ENCODE measurements around the gene SERPING1.

SERPING1 gene

GRCh38 chr11:57614234-57614772 is 16.8 kb downstream of the SERPING1 start:
- no peak overlapping the region for H3K18ac ChIP-seq (ENCODE audit: low read length)
- no peak overlapping the region for H2BK5ac ChIP-seq (ENCODE audit: low read length)
- H3K4me2 ChIP-seq (ENCODE audit: insufficient read depth, low read length, poor library complexity, severe bottlenecking), result no peak overlapping the region
- H3K14ac ChIP-seq (ENCODE audit: low read length), result no peak overlapping the region
- H3K9me3 ChIP-seq (replicated peaks in 1 of 2; ENCODE audit: control insufficient read depth in 2 of 2, insufficient read depth in 1 of 2, low read depth in 1 of 2, low read length in 2 of 2), result peaks cover 2 to 8% of the 10 kb centered on the region in 2 donors
- no peak overlapping the region for H3K27ac ChIP-seq (replicated peaks; ENCODE audit: low read length)
- no peak overlapping the region for H2BK120ac ChIP-seq (ENCODE audit: low read depth, low read length)
- no peaks in the 10 kb centered on the region for H3K27me3 ChIP-seq (ENCODE audit: control insufficient read depth in 3 of 3, insufficient read depth in 3 of 3, low read depth in 1 of 3, low read length in 3 of 3)
- no peak overlapping the region for H3K23ac ChIP-seq (ENCODE audit: low read depth, low read length, poor library complexity)
- peaks cover 13 to 66% of the 10 kb centered on the region in 2 donors for H3K36me3 ChIP-seq (replicated peaks in 1 of 2; ENCODE audit: control insufficient read depth in 2 of 2, insufficient read depth in 2 of 2, low read length in 2 of 2)
- no peak overlapping the region for H3K9ac ChIP-seq (ENCODE audit: low read depth, low read length, poor library complexity)
- H3K4me3 ChIP-seq (ENCODE audit: low read length in 2 of 2), result no peak overlapping the region
- no peak overlapping the region for H2BK15ac ChIP-seq (ENCODE audit: low read length)
- H2AK5ac ChIP-seq (ENCODE audit: low read depth, low read length), result no peak overlapping the region
- no CpG with 5 or more reads among the region's 10 CpGs for WGBS, 2 donors (ENCODE audit: extremely low coverage in 2 of 2, insufficient read length in 2 of 2, insufficient replicate concordance in 1 of 2)
- H2BK12ac ChIP-seq (ENCODE audit: low read length), result no peak overlapping the region
- H3K4me1 ChIP-seq (ENCODE audit: control insufficient read depth in 2 of 2, insufficient read depth in 1 of 2, low read depth in 1 of 2, low read length in 2 of 2), result peaks cover 0 to 1% of the 10 kb centered on the region in 2 donors
- no peak overlapping the region for H2AFZ ChIP-seq (ENCODE audit: low read length)
- H4K8ac ChIP-seq (ENCODE audit: low read depth, low read length), result no peak overlapping the region
- no peak overlapping the region for H4K91ac ChIP-seq (ENCODE audit: low read depth, low read length, poor library complexity)
- DNase-seq (ENCODE audit: low spot score), result no peak
- no peak overlapping the region for H3K4ac ChIP-seq (ENCODE audit: low read length)
- no peaks in the 10 kb centered on the region for H3K79me1 ChIP-seq (ENCODE audit: low read depth, low read length)

GRCh38 chr11:57615308-57615707 is 17.8 kb downstream of the SERPING1 start:
- Histone ChIP-seq H2AFZ (ENCODE audit: low read length) (no peak overlapping the region), H4K91ac (ENCODE audit: low read depth, low read length, poor library complexity) (no peak overlapping the region), H4K8ac (ENCODE audit: low read depth, low read length) (no peak overlapping the region), H3K23ac (ENCODE audit: low read depth, low read length, poor library complexity) (no peak overlapping the region), H3K9me3 (replicated peaks in 1 of 2; ENCODE audit: control insufficient read depth in 2 of 2, insufficient read depth in 1 of 2, low read depth in 1 of 2, low read length in 2 of 2) (peaks cover 6 to 18% of the 10 kb centered on the region in 2 donors), H3K27me3 (ENCODE audit: control insufficient read depth in 3 of 3, insufficient read depth in 3 of 3, low read depth in 1 of 3, low read length in 3 of 3) (no peaks in the 10 kb centered on the region), H3K27ac (replicated peaks; ENCODE audit: low read length) (no peak overlapping the region), H2BK15ac (ENCODE audit: low read length) (no peak overlapping the region), H3K4me1 (ENCODE audit: control insufficient read depth in 2 of 2, insufficient read depth in 1 of 2, low read depth in 1 of 2, low read length in 2 of 2) (peaks cover 0 to 1% of the 10 kb centered on the region in 2 donors), H2BK12ac (ENCODE audit: low read length) (no peak overlapping the region), H3K18ac (ENCODE audit: low read length) (no peak overlapping the region), H3K79me1 (ENCODE audit: low read depth, low read length) (no peaks in the 10 kb centered on the region), H3K4me2 (ENCODE audit: insufficient read depth, low read length, poor library complexity, severe bottlenecking) (no peak overlapping the region), H2BK5ac (ENCODE audit: low read length) (no peak overlapping the region), H3K9ac (ENCODE audit: low read depth, low read length, poor library complexity) (no peak overlapping the region), H3K4ac (ENCODE audit: low read length) (no peak overlapping the region), H2BK120ac (ENCODE audit: low read depth, low read length) (no peak overlapping the region), H3K36me3 (replicated peaks in 1 of 2; ENCODE audit: control insufficient read depth in 2 of 2, insufficient read depth in 2 of 2, low read length in 2 of 2) (peaks cover 14 to 57% of the 10 kb centered on the region in 2 donors), H3K4me3 (ENCODE audit: low read length in 2 of 2) (no peak overlapping the region), H3K14ac (ENCODE audit: low read length) (no peak overlapping the region), H2AK5ac (ENCODE audit: low read depth, low read length) (no peak overlapping the region)
- no peak for DNase-seq (ENCODE audit: low spot score)
- no CpG with 5 or more reads among the region's 1 CpG for WGBS, 2 donors (ENCODE audit: extremely low coverage in 2 of 2, insufficient read length in 2 of 2, insufficient replicate concordance in 1 of 2)

GRCh38 chr11:57616595-57616994 is 19.1 kb downstream of the SERPING1 start:
- Histone ChIP-seq H4K8ac (ENCODE audit: low read depth, low read length) (no peak overlapping the region), H2BK15ac (ENCODE audit: low read length) (no peak overlapping the region), H2BK12ac (ENCODE audit: low read length) (no peak overlapping the region), H3K4me2 (ENCODE audit: insufficient read depth, low read length, poor library complexity, severe bottlenecking) (no peak overlapping the region), H3K4me3 (ENCODE audit: low read length in 2 of 2) (no peak overlapping the region), H3K4ac (ENCODE audit: low read length) (no peak overlapping the region), H2BK5ac (ENCODE audit: low read length) (no peak overlapping the region), H3K27me3 (ENCODE audit: control insufficient read depth in 3 of 3, insufficient read depth in 3 of 3, low read depth in 1 of 3, low read length in 3 of 3) (no peaks in the 10 kb centered on the region), H3K79me1 (ENCODE audit: low read depth, low read length) (no peaks in the 10 kb centered on the region), H3K4me1 (ENCODE audit: control insufficient read depth in 2 of 2, insufficient read depth in 1 of 2, low read depth in 1 of 2, low read length in 2 of 2) (peaks cover 0 to 1% of the 10 kb centered on the region in 2 donors), H3K36me3 (replicated peaks in 1 of 2; ENCODE audit: control insufficient read depth in 2 of 2, insufficient read depth in 2 of 2, low read length in 2 of 2) (peaks cover 10 to 48% of the 10 kb centered on the region in 2 donors), H3K14ac (ENCODE audit: low read length) (no peak overlapping the region), H3K27ac (replicated peaks; ENCODE audit: low read length) (no peak overlapping the region), H3K9me3 (replicated peaks in 1 of 2; ENCODE audit: control insufficient read depth in 2 of 2, insufficient read depth in 1 of 2, low read depth in 1 of 2, low read length in 2 of 2) (peaks cover 6 to 28% of the 10 kb centered on the region in 2 donors), H2BK120ac (ENCODE audit: low read depth, low read length) (no peak overlapping the region), H3K9ac (ENCODE audit: low read depth, low read length, poor library complexity) (no peak overlapping the region), H3K23ac (ENCODE audit: low read depth, low read length, poor library complexity) (no peak overlapping the region), H2AFZ (ENCODE audit: low read length) (no peak overlapping the region), H4K91ac (ENCODE audit: low read depth, low read length, poor library complexity) (no peak overlapping the region), H2AK5ac (ENCODE audit: low read depth, low read length) (no peak overlapping the region), H3K18ac (ENCODE audit: low read length) (no peak overlapping the region)
- no CpG with 5 or more reads among the region's 3 CpGs for WGBS, 2 donors (ENCODE audit: extremely low coverage in 2 of 2, insufficient read length in 2 of 2, insufficient replicate concordance in 1 of 2)
- DNase-seq (ENCODE audit: low spot score), result no peak

- no peak overlapping the region for H2BK12ac ChIP-seq (ENCODE audit: low read length)
- no peak overlapping the region for H3K4ac ChIP-seq (ENCODE audit: low read length)
- H2BK15ac ChIP-seq (ENCODE audit: low read length), result no peak overlapping the region
- no peak overlapping the region for H3K4me2 ChIP-seq (ENCODE audit: insufficient read depth, low read length, poor library complexity, severe bottlenecking)
- no peak overlapping the region for H3K9ac ChIP-seq (ENCODE audit: low read depth, low read length, poor library complexity)
- peaks cover 6 to 28% of the 10 kb centered on the region in 2 donors for H3K9me3 ChIP-seq (replicated peaks in 1 of 2; ENCODE audit: control insufficient read depth in 2 of 2, insufficient read depth in 1 of 2, low read depth in 1 of 2, low read length in 2 of 2)
- H3K4me1 ChIP-seq (ENCODE audit: control insufficient read depth in 2 of 2, insufficient read depth in 1 of 2, low read depth in 1 of 2, low read length in 2 of 2), result peaks cover 0 to 1% of the 10 kb centered on the region in 2 donors
- no peak overlapping the region for H2AFZ ChIP-seq (ENCODE audit: low read length)
- no peak overlapping the region for H3K4me3 ChIP-seq (ENCODE audit: low read length in 2 of 2)
- H4K91ac ChIP-seq (ENCODE audit: low read depth, low read length, poor library complexity), result no peak overlapping the region
- no peak overlapping the region for H2BK120ac ChIP-seq (ENCODE audit: low read depth, low read length)
- H3K27me3 ChIP-seq (ENCODE audit: control insufficient read depth in 3 of 3, insufficient read depth in 3 of 3, low read depth in 1 of 3, low read length in 3 of 3), result no peaks in the 10 kb centered on the region
- H3K14ac ChIP-seq (ENCODE audit: low read length), result no peak overlapping the region
- H3K36me3 ChIP-seq (replicated peaks in 1 of 2; ENCODE audit: control insufficient read depth in 2 of 2, insufficient read depth in 2 of 2, low read length in 2 of 2), result peaks cover 10 to 32% of the 10 kb centered on the region in 2 donors
- no peak overlapping the region for H3K23ac ChIP-seq (ENCODE audit: low read depth, low read length, poor library complexity)
- H2BK5ac ChIP-seq (ENCODE audit: low read length), result no peak overlapping the region
- no peaks in the 10 kb centered on the region for H3K79me1 ChIP-seq (ENCODE audit: low read depth, low read length)
- DNase-seq (ENCODE audit: low spot score), result no peak
- H3K27ac ChIP-seq (replicated peaks; ENCODE audit: low read length), result no peak overlapping the region
- no peak overlapping the region for H3K18ac ChIP-seq (ENCODE audit: low read length)
- H4K8ac ChIP-seq (ENCODE audit: low read depth, low read length), result no peak overlapping the region
- WGBS, 2 donors (ENCODE audit: extremely low coverage in 2 of 2, insufficient read length in 2 of 2, insufficient replicate concordance in 1 of 2), result no CpG with 5 or more reads among the region's 2 CpGs
- H2AK5ac ChIP-seq (ENCODE audit: low read depth, low read length), result no peak overlapping the region
Measured at GRCh38 chr11:57618438-57618837, 21.0 kb downstream of the SERPING1 start.
